PC-3 (cell line): ENCODE data around the gene SLC35D2. TPM values are rescaled to one million over a fixed set of nuclear protein-coding genes. Genes with fewer than 3 reads are reported as not detected.

ENCODE experiments used
- ATAC-seq: fragments of 200-7000 bp; cut with Tn5 transposase; 2 replicates; pipeline ENCODE4 v1.9.1; 2020; ENCODE audit warnings: mild to moderate bottlenecking, moderate library complexity
- Bru-seq: library from RNA; stranded (reverse); fragments of 400-500 nt; gene quantifications from one replicate; lab custom pipeline; 2021; lab: Mats Ljungman, UMichigan
- BruChase-seq, 2 experiments: library from RNA; stranded (reverse); fragments of 400-500 nt; gene quantifications; one replicate each; lab custom pipeline; 2021; lab: Mats Ljungman, UMichigan
- BruUV-seq: library from RNA; stranded (reverse); fragments of 400-500 nt; replicated peaks from 2 replicates; lab custom pipeline; 2021; lab: Mats Ljungman, UMichigan
- CTCF ChIA-PET: fragments of 300-600 bp; sonication (Branson Sonifier 250); formaldehyde crosslinking; loops from one replicate; lab custom pipeline; 2022; ENCODE audit warnings: antibody characterized with exemption; lab: Charles Lee
- POLR2A ChIA-PET: fragments of 300-600 bp; sonication (Branson Sonifier 250); formaldehyde crosslinking; loops from one replicate; lab custom pipeline; 2022; ENCODE audit warnings: antibody characterized with exemption; ENCODE audit not compliant: unreplicated experiment; lab: Charles Lee
- DNase-seq: peaks from one replicate; pipeline ENCODE4 v3.0.0-alpha.2; 2015
- H2AFZ ChIP-seq: fragments of 300-600 bp; sonication (generic); 2 replicates; pipeline ENCODE4 v1.6.0; 2016; ENCODE audit warnings: antibody characterized with exemption, low read length
- H3F3A ChIP-seq: fragments of 300-600 bp; sonication (generic); one replicate; pipeline ENCODE4 v1.6.0; 2017; ENCODE audit warnings: antibody characterized with exemption, low read length, control low read depth, mild to moderate bottlenecking; ENCODE audit not compliant: unreplicated experiment
- H3K27ac ChIP-seq: fragments of 300-600 bp; sonication (generic); 2 replicates; pipeline ENCODE4 v1.5.1; 2016; ENCODE audit warnings: mild to moderate bottlenecking, low read length
- H3K27me3 ChIP-seq: fragments of 300-600 bp; sonication (generic); 2 replicates; pipeline ENCODE4 v1.6.1; 2016; ENCODE audit warnings: low read length, mixed read lengths
- H3K36me3 ChIP-seq: fragments of 300-600 bp; sonication (generic); 2 replicates; pipeline ENCODE4 v1.6.1; 2016; ENCODE audit warnings: low read depth, mixed run types, low read length, mixed read lengths
- H3K4me1 ChIP-seq: fragments of 300-600 bp; sonication (generic); 2 replicates; pipeline ENCODE4 v1.5.1; 2016; ENCODE audit warnings: low read length; ENCODE audit not compliant: insufficient read depth
- H3K4me2 ChIP-seq: fragments of 300-600 bp; sonication (generic); 2 replicates; pipeline ENCODE4 v1.6.0; 2016; ENCODE audit warnings: low read length
- H3K4me3 ChIP-seq: fragments of 300-600 bp; sonication (generic); 2 replicates; pipeline ENCODE4 v1.5.1; 2016; ENCODE audit warnings: mild to moderate bottlenecking, low read length, mixed read lengths
- H3K79me2 ChIP-seq: fragments of 300-600 bp; sonication (generic); 2 replicates; pipeline ENCODE4 v1.6.1; 2017; ENCODE audit warnings: low read length, mixed read lengths
- H3K9ac ChIP-seq: fragments of 300-600 bp; sonication (generic); 2 replicates; pipeline ENCODE4 v1.6.0; 2016; ENCODE audit warnings: mild to moderate bottlenecking, low read length
- H3K9me2 ChIP-seq: fragments of 300-600 bp; sonication (generic); replicated peaks from 2 replicates; pipeline ENCODE4 v1.6.1; 2016; ENCODE audit warnings: mixed run types, low read length, mixed read lengths
- H3K9me3 ChIP-seq: fragments of 300-600 bp; sonication (generic); 2 replicates; pipeline ENCODE4 v1.6.1; 2016; ENCODE audit warnings: low read length, mixed read lengths
- H4K20me1 ChIP-seq: fragments of 300-600 bp; sonication (generic); 2 replicates; pipeline ENCODE4 v1.6.1; 2016; ENCODE audit warnings: low read length, mixed read lengths
- CTCF ChIP-seq: fragments of 300-600 bp; sonication (generic); conservative IDR thresholded peaks from 2 replicates; pipeline ENCODE4 v1.5.1; 2017; ENCODE audit warnings: antibody characterized with exemption, low read depth, mild to moderate bottlenecking, low read length
- EZH2 ChIP-seq: fragments of 300-600 bp; sonication (generic); IDR thresholded peaks from one replicate; pipeline ENCODE4 v1.6.1; 2017; ENCODE audit warnings: antibody characterized with exemption, mild to moderate bottlenecking, low read length; ENCODE audit not compliant: unreplicated experiment
- EZH2phosphoT487 ChIP-seq: fragments of 300-600 bp; sonication (generic); IDR thresholded peaks from 2 replicates; pipeline ENCODE4 v1.6.1; 2018; ENCODE audit warnings: mild to moderate bottlenecking, antibody characterized with exemption, low read length, borderline replicate concordance
- intact Hi-C: fragments of 100-400 bp; cut with micrococcal nuclease; formaldehyde crosslinking; loops from 2 replicates; pipeline ENCODE4 v1.9.0; 2023
- long read RNA-seq: library from polyadenylated mRNA; unstranded; transcript quantifications from one replicate; pipeline ENCODE4 v2.0.0, GENCODE V29; 2021; ENCODE audit not compliant: unreplicated experiment
- total RNA-seq: library from RNA; depleted of rRNA; stranded (reverse); fragments of >200 nt; gene quantifications from 2 replicates; pipeline ENCODE4 v1.2.3, GENCODE V29; 2014; rRNA removed

Gene SLC35D2
- total RNA-seq (9.6 and 21.5 TPM in 2 replicates), Bru-seq, nascent RNA (percentile 61 among the genes with signal in this experiment), BruChase-seq, experiment 1, labeled RNA remaining after a 6-hour chase (percentile 58 among the genes with signal in this experiment), BruChase-seq, experiment 2, labeled RNA remaining after a 2-hour chase (percentile 56 among the genes with signal in this experiment)
- long read RNA-seq, transcript SLC35D2-201 (12 exons, 1,626 nt): major isoform, 24 of 60 reads
- long read RNA-seq, partial matches to known transcripts: 5 of 60 reads
- long read RNA-seq, other reads (novel, unspliced or antisense): 31 of 60 reads

DNA sequence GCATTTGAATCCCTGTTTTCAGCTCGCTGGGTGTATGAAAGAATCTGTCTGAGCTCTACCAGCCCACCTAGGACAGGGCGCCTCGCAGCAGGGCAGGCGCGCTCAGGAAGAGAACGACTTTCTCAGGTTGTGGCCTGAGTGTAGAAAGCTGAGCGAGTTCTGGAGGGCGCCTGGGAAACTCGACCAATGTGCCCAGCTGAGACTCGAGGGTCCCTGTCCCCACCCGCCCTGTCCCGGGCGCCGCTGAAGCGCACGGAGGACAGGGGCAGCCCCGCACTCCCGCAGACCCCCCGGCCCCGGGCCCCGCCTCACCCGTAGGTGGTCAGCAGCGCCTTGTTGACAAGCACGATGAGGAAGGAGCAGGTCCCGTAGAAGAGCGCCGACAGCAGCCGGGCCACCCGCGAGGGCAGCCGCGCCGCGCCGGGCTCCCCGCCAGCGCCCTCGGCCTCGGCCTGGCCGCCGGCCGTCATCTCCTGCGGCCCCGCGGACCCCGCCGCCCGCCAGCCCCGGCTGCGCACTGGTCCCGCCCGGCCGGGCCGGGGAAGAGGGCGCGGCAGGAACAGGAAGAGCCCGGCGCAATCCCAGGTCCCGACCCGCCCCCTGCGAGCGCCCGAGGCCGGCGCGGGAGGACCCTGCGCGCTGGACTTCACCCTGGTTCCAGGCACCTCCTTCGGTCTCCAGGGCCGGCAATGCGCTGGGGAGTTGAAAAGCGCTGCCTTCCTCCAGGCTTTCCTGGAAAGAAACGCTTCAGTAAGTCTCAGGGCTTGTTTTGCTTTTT, at the start of gene SLC35D2:
TSS of gene SLC35D2 (minus strand) at position 547 of the 778 bp plus-strand sequence. CDS start at position 470, 77 bp downstream.
- TF ChIP-seq EZH2phosphoT487: no peak
- Histone ChIP-seq H2AFZ (peak within 1 kb of the TSS; percentile 89), H3F3A (peaks cover 4% of the 10 kb centered on the region), H3K4me1 (peaks cover 10% of the 10 kb centered on the region), H3K9me3 (no peaks in the 10 kb centered on the region), H4K20me1 (no peaks in the 10 kb centered on the region), H3K4me3 (peak within 1 kb of the TSS; percentile 83), H3K9ac (peak within 1 kb of the TSS; percentile 63), H3K79me2 (peaks cover 36% of the 10 kb centered on the region), H3K27me3 (no peaks in the 10 kb centered on the region), H3K36me3 (peaks cover 14% of the 10 kb centered on the region), H3K27ac (no peak within 1 kb of the TSS), H3K4me2 (peak within 1 kb of the TSS; percentile 91), H3K9me2 (no peaks in the 10 kb centered on the region)
- peak; percentile 58 for DNase-seq
- ChIA-PET POLR2A (no interaction called here), CTCF (no interaction called here)
- BruUV-seq: no TSS peak
- intact Hi-C loops: loop anchor here (5.0 kb wide), 2 partner anchors 34 to 46 kb away; partner anchors contain the start of gene ZNF367
- peak; percentile 92 for ATAC-seq

DNA sequence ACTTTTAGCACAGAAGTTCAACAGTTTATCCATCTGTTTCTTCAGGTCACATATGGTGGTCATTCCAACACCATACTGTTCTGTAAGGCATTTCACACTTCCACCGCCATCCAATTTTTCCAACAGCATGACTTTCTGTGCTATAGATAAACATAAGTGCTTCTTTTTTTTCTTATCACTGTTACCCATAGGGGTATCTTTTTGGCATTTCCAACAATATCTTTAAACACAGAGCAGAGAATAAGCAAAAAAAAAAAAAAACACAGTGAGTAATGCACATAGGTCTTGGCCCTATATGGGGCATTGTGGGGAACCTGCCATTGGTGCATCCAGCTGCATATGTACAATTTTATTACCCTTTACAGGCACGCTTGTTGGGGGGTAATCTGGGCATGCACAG, 46.9 kb upstream of the SLC35D2 start:
- Histone ChIP-seq H3K27ac (no peak overlapping the region), H3K4me2 (no peak overlapping the region), H3K4me3 (no peak overlapping the region), H3K36me3 (no peaks in the 10 kb centered on the region), H3K9me2 (no peaks in the 10 kb centered on the region), H3K9me3 (no peaks in the 10 kb centered on the region), H3K27me3 (no peaks in the 10 kb centered on the region), H4K20me1 (no peaks in the 10 kb centered on the region), H3K9ac (no peak overlapping the region), H3F3A (no peaks in the 10 kb centered on the region), H3K79me2 (no peaks in the 10 kb centered on the region), H2AFZ (no peak overlapping the region), H3K4me1 (no peaks in the 10 kb centered on the region)
- no peak for DNase-seq
- ChIA-PET CTCF (no interaction called here), POLR2A (no interaction called here)
- TF ChIP-seq EZH2: no peak
- no peak for TF ChIP-seq EZH2phosphoT487
- TF ChIP-seq CTCF: no peak
- no peak for ATAC-seq
- BruUV-seq: no TSS peak
- intact Hi-C loops: no loop called here

DNA sequence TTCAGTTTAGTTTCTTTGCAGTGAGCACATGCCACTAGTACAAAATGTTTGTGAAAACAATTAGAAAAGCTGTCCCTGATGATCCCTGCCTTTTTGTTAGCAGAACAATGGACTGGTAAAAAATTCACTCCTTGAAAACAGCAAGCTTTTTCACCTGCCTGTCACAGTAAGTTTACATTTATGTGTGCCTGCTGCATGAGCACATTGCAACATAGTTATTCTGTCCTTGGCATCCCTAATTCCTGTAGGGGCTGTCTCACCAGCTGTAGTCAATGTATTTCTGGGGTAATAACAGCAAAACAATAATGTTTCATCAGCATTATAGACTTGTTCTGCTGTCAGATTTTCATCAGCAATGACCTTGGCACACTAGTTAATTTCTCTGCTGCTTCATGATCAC, 46.2 kb upstream of the SLC35D2 start:
- no TSS peak for BruUV-seq
- H3K4me2 ChIP-seq: no peak overlapping the region
- intact Hi-C loops: no loop called here
- H3K9me3 ChIP-seq: no peaks in the 10 kb centered on the region
- ChIA-PET POLR2A (no interaction called here), CTCF (no interaction called here)
- H3F3A ChIP-seq: no peaks in the 10 kb centered on the region
- no peak overlapping the region for H2AFZ ChIP-seq
- H3K9ac ChIP-seq: no peak overlapping the region
- TF ChIP-seq EZH2 (no peak), CTCF (no peak)
- no peak overlapping the region for H3K4me3 ChIP-seq
- DNase-seq (no peak), ATAC-seq (no peak)
- no peaks in the 10 kb centered on the region for H3K27me3 ChIP-seq
- no peaks in the 10 kb centered on the region for H3K36me3 ChIP-seq
- no peaks in the 10 kb centered on the region for H3K4me1 ChIP-seq
- H3K27ac ChIP-seq: no peak overlapping the region
- H3K9me2 ChIP-seq: no peaks in the 10 kb centered on the region
- no peaks in the 10 kb centered on the region for H4K20me1 ChIP-seq
- H3K79me2 ChIP-seq: no peaks in the 10 kb centered on the region
